Endothelial cell of umbilical vein (primary cell): ENCODE results near the gene APP. TPM values are rescaled to one million over a fixed set of nuclear protein-coding genes. Genes with fewer than 3 reads are reported as not detected.

Experiments
- BruUV-seq: library from RNA; stranded (reverse); fragments of 400-500 nt; replicated peaks from 2 replicates; lab custom pipeline; 2021; lab: Mats Ljungman, UMichigan
- CTCF ChIA-PET: fragments of 300-600, 350-600 bp; sonication (Branson Sonifier 250); formaldehyde crosslinking; loops from one replicate; lab custom pipeline; 2021; ENCODE audit warnings: antibody characterized with exemption, inconsistent platforms; lab: Charles Lee
- POLR2A ChIA-PET: fragments of 300-600, 350-600 bp; sonication (Branson Sonifier 250); formaldehyde crosslinking; loops from one replicate; lab custom pipeline; 2021; ENCODE audit warnings: antibody characterized with exemption, inconsistent platforms; lab: Charles Lee
- DNase-seq: peaks from one replicate; pipeline ENCODE4 v3.0.0-alpha.2; 2011; ENCODE audit warnings: low read depth, low spot score
- FAIRE-seq: peaks from 2 replicates; lab custom pipeline; 2011; peaks lifted over from hg19 to GRCh38; lab: Jason Lieb, UNC
- H2AFZ ChIP-seq: 2 replicates; pipeline ENCODE4 v1.6.0; 2012; ENCODE audit warnings: low read depth, low read length, control low read depth, inconsistent platforms
- H3K27ac ChIP-seq: 2 replicates; pipeline ENCODE4 v1.5.1; 2011; ENCODE audit warnings: low read depth, mild to moderate bottlenecking, control low read depth, low read length, moderate library complexity; ENCODE audit not compliant: insufficient read depth
- H3K27me3 ChIP-seq, 2 experiments: 2 replicates each; pipeline versions ENCODE4 v1.6.0 to v1.6.1; 2011; ENCODE audit warnings: low read length in 2 of 2, mixed read lengths in 1 of 2; ENCODE audit not compliant: control insufficient read depth in 2 of 2, insufficient read depth in 2 of 2
- H3K36me3 ChIP-seq, 2 experiments: 2 replicates in 1 of 2; 3 replicates in 1 of 2; pipeline ENCODE4 v1.5.1; 2011; ENCODE audit warnings: low read length in 2 of 2, mild to moderate bottlenecking in 1 of 2, moderate library complexity in 1 of 2; ENCODE audit not compliant: control insufficient read depth in 2 of 2, insufficient read depth in 2 of 2; ENCODE audit errors: extremely low read depth in 1 of 2
- H3K4me1 ChIP-seq: 3 replicates; pipeline ENCODE4 v1.5.1; 2011; ENCODE audit warnings: mild to moderate bottlenecking, low read length; ENCODE audit not compliant: control insufficient read depth, insufficient read depth; ENCODE audit errors: extremely low read depth
- H3K4me2 ChIP-seq: 2 replicates; pipeline ENCODE4 v1.6.1; 2011; ENCODE audit warnings: low read length, control low read depth, mixed read lengths; ENCODE audit not compliant: insufficient read depth
- H3K4me3 ChIP-seq, 3 experiments: fragments of 200-600 bp in 1 of 3; sonication (generic), shearing (Covaris generic) in 1 of 3; replicated peaks in 1 of 3; 2 replicates each; pipeline ENCODE4 v1.5.1; 2011 to 2016; ENCODE audit warnings: control low read depth in 3 of 3, low read length in 3 of 3, mild to moderate bottlenecking in 2 of 3, inconsistent platforms in 1 of 3, low read depth in 1 of 3, moderate library complexity in 1 of 3; ENCODE audit not compliant: insufficient read depth in 1 of 3
- H3K79me2 ChIP-seq: 2 replicates; pipeline ENCODE4 v1.6.0; 2012; ENCODE audit warnings: low read length, inconsistent platforms; ENCODE audit not compliant: control insufficient read depth, insufficient read depth
- H3K9ac ChIP-seq: replicated peaks from 2 replicates; pipeline ENCODE3; 2011; ENCODE audit warnings: low read length, control low read depth; ENCODE audit not compliant: insufficient read depth; ENCODE audit errors: extremely low read depth
- H3K9me1 ChIP-seq: replicated peaks from 3 replicates; pipeline ENCODE4 v1.6.0; 2011; ENCODE audit warnings: mild to moderate bottlenecking, low read length; ENCODE audit not compliant: control insufficient read depth, insufficient read depth; ENCODE audit errors: extremely low read depth
- H3K9me3 ChIP-seq: replicated peaks from 2 replicates; pipeline ENCODE4 v1.5.1; 2012; ENCODE audit warnings: low read length, inconsistent platforms; ENCODE audit not compliant: control insufficient read depth, insufficient read depth
- H4K20me1 ChIP-seq: replicated peaks from 2 replicates; pipeline ENCODE3; 2011; ENCODE audit warnings: mild to moderate bottlenecking, low read length; ENCODE audit not compliant: control insufficient read depth, insufficient read depth; ENCODE audit errors: extremely low read depth
- EZH2 ChIP-seq: IDR thresholded peaks from 2 replicates; pipeline ENCODE4 v1.6.1; 2012; ENCODE audit warnings: borderline replicate concordance, low read depth, mild to moderate bottlenecking, moderate library complexity, low read length, inconsistent platforms; ENCODE audit not compliant: severe bottlenecking
- FOS ChIP-seq: IDR thresholded peaks from 2 replicates; pipeline ENCODE4 v1.6.1; 2011; ENCODE audit warnings: mild to moderate bottlenecking, low read length, moderate library complexity, borderline replicate concordance; ENCODE audit not compliant: insufficient read depth
- GATA2 ChIP-seq: IDR thresholded peaks from 2 replicates; pipeline ENCODE4 v1.7.0; 2011; ENCODE audit warnings: low read depth, mild to moderate bottlenecking, moderate library complexity, mixed read lengths, low read length; ENCODE audit not compliant: insufficient read length, insufficient read depth
- JUN ChIP-seq: IDR thresholded peaks from 2 replicates; pipeline ENCODE4 v1.6.1; 2011; ENCODE audit warnings: borderline replicate concordance, low read depth; ENCODE audit not compliant: insufficient read length, insufficient read depth
- MAX ChIP-seq: IDR thresholded peaks from 2 replicates; pipeline ENCODE4 v1.6.1; 2011; ENCODE audit not compliant: insufficient read depth, insufficient read length
- MYC ChIP-seq: IDR thresholded peaks from one replicate; pipeline ENCODE4 v1.6.1; 2011; ENCODE audit warnings: mild to moderate bottlenecking, low read depth, low read length
- POLR2A ChIP-seq: IDR thresholded peaks from 2 replicates; pipeline ENCODE4 v1.6.1; 2012; ENCODE audit warnings: low read depth, mild to moderate bottlenecking, control low read depth, low read length
- POLR2AphosphoS5 ChIP-seq: IDR thresholded peaks from 2 replicates; pipeline ENCODE4 v1.6.1; 2012; ENCODE audit warnings: low read depth, mild to moderate bottlenecking, control low read depth, low read length, moderate library complexity; ENCODE audit not compliant: insufficient read depth
- dilution Hi-C: fragments of 300-500 bp; cut with MboI; formaldehyde crosslinking; loops from one replicate; pipeline ENCODE4 v1.15.0; 2019; ENCODE audit warnings: low sequenced_read_pairs; ENCODE audit not compliant: extremely low pct_ligation_motif_present
- intact Hi-C: fragments of 100-400 bp; cut with micrococcal nuclease; formaldehyde crosslinking; loops from one replicate; pipeline ENCODE4 v1.10.0; 2022
- polyA plus RNA-seq, 4 experiments: library from polyadenylated mRNA; depleted of rRNA in 3 of 4; stranded (reverse) in 3 of 4; unstranded in 1 of 4; fragments of >200 nt; gene quantifications; 2 replicates each; pipeline versions ENCODE4 v1.2.1 to v1.2.3, GENCODE V29; 2011 to 2012; ENCODE audit warnings: missing spikeins in 1 of 4
- total RNA-seq: library from RNA; stranded (reverse); gene quantifications from 2 replicates; pipeline ENCODE4 v1.2.3, GENCODE V29; 2021
- TF ChIP-seq, protein P1 (sequence below), 2 donors: IDR thresholded peaks; 1 replicate in 1 of 2; 2 replicates in 1 of 2; pipeline ENCODE4 v1.5.1; 2011; ENCODE audit warnings: low read length in 2 of 2, mild to moderate bottlenecking in 2 of 2, moderate library complexity in 2 of 2, control low read depth in 1 of 2, inconsistent platforms in 1 of 2, low read depth in 1 of 2; ENCODE audit not compliant: insufficient read depth in 1 of 2; ENCODE audit errors: extremely low read depth in 1 of 2

The APP gene
- total and polyA plus RNA-seq, 2 donors (not counting 3 experiments of a cell fraction or from before 2014, with no cell fraction given), result 914 to 928 TPM

GRCh38 chr21:25863747-25864146 is 306.8 kb downstream of the APP start:
- ChIA-PET POLR2A (no interaction called here), CTCF (no interaction called here)
- Histone ChIP-seq H4K20me1 (no peaks in the 10 kb centered on the region), H3K9me3 (no peaks in the 10 kb centered on the region), H3K79me2 (no peaks in the 10 kb centered on the region), H2AFZ (no peak overlapping the region), H3K4me1 (no peaks in the 10 kb centered on the region), H3K27ac (no peak overlapping the region), H3K4me2 (no peak overlapping the region), H3K9ac (no peak overlapping the region), H3K9me1 (no peaks in the 10 kb centered on the region), H3K4me3 (no peak overlapping the region), H3K36me3 (no peaks in the 10 kb centered on the region), H3K27me3 (no peaks in the 10 kb centered on the region)
- intact Hi-C loops, result no loop called here
- no TSS peak for BruUV-seq
- DNase-seq (no peak), FAIRE-seq (no peak)
- TF ChIP-seq MYC (no peak), MAX (no peak), EZH2 (no peak), GATA2 (no peak), POLR2AphosphoS5 (no peak), JUN (no peak), FOS (no peak), POLR2A (no peak)
- TF ChIP-seq, protein P1, sequence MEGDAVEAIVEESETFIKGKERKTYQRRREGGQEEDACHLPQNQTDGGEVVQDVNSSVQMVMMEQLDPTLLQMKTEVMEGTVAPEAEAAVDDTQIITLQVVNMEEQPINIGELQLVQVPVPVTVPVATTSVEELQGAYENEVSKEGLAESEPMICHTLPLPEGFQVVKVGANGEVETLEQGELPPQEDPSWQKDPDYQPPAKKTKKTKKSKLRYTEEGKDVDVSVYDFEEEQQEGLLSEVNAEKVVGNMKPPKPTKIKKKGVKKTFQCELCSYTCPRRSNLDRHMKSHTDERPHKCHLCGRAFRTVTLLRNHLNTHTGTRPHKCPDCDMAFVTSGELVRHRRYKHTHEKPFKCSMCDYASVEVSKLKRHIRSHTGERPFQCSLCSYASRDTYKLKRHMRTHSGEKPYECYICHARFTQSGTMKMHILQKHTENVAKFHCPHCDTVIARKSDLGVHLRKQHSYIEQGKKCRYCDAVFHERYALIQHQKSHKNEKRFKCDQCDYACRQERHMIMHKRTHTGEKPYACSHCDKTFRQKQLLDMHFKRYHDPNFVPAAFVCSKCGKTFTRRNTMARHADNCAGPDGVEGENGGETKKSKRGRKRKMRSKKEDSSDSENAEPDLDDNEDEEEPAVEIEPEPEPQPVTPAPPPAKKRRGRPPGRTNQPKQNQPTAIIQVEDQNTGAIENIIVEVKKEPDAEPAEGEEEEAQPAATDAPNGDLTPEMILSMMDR (IDR thresholded peaks at IDR 0.05; ENCODE audit: extremely low read depth in 1 of 2, insufficient read depth in 1 of 2, low read depth in 1 of 2, low read length in 2 of 2), result no peak
- dilution Hi-C loops, result no loop called here
